Uterus (tissue), 2 donors: Measurements from ENCODE around the gene PSMG1.

Experiments
- POLR2A ChIP-seq, 2 donors: fragments of 450-650 bp; IDR thresholded peaks; one replicate each; pipeline ENCODE4 v1.6.1; 2016; ENCODE audit warnings: antibody characterized with exemption in 2 of 2, mild to moderate bottlenecking in 1 of 2, moderate library complexity in 1 of 2
- TF ChIP-seq, protein P1 (sequence below), 4 experiments: fragments of 200-600 bp in 2 of 4; fragments of 450-650 bp in 2 of 4; sonication (generic) in 2 of 4; IDR thresholded peaks; one replicate each; pipeline ENCODE4 v1.5.1; 2016 to 2019; ENCODE audit warnings: antibody characterized with exemption in 4 of 4, mild to moderate bottlenecking in 2 of 4, moderate library complexity in 1 of 4

DNA sequence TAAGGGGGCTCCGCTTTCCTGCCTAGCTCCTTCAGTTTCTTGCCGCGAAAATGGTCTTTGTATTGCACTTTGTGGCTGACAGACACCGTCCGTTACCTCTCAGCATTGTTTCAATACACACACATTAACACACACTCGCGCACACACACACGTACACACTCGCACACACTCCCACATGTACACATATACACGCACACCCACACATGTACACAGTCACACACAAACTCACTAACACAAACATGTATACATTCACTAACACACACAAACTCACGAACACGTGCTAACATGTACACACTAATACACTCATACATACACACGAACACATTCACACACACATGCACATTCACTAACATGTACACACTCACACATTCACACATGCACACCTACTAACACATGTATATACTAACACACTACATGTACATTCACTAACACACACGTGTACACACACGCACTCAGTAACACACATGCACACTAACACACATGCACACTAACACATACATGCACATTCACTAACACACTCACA, 48.9 kb downstream of the PSMG1 start:
- TF ChIP-seq, protein P1, sequence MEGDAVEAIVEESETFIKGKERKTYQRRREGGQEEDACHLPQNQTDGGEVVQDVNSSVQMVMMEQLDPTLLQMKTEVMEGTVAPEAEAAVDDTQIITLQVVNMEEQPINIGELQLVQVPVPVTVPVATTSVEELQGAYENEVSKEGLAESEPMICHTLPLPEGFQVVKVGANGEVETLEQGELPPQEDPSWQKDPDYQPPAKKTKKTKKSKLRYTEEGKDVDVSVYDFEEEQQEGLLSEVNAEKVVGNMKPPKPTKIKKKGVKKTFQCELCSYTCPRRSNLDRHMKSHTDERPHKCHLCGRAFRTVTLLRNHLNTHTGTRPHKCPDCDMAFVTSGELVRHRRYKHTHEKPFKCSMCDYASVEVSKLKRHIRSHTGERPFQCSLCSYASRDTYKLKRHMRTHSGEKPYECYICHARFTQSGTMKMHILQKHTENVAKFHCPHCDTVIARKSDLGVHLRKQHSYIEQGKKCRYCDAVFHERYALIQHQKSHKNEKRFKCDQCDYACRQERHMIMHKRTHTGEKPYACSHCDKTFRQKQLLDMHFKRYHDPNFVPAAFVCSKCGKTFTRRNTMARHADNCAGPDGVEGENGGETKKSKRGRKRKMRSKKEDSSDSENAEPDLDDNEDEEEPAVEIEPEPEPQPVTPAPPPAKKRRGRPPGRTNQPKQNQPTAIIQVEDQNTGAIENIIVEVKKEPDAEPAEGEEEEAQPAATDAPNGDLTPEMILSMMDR (IDR thresholded peaks at IDR 0.05) = no peak
- no peak for TF ChIP-seq POLR2A (IDR thresholded peaks at IDR 0.05)
